Body of pancreas (tissue), 4 donors: ENCODE results near the gene IL24. TPM values are rescaled to one million over a fixed set of nuclear protein-coding genes. Genes with fewer than 3 reads are reported as not detected.
"Not testable (repeated sequence)": the region's sequence is repeated elsewhere in the genome, so short reads cannot be mapped to it uniquely, and the experiment has no call there.

Experiments used
- ATAC-seq: fragments of 150-250 bp; one replicate; pipeline ENCODE4 v1.9.1; 2016
- DNase-seq, 4 donors: peaks; one replicate each; pipeline ENCODE4 v3.0.0-alpha.2; 2019
- H3K27ac ChIP-seq, 4 donors: fragments of 200-600 bp; sonication (generic); 1 replicate in 3 of 4; 2 replicates in 1 of 4; pipeline versions ENCODE4 v1.5.1 to v1.6.1; 2016 to 2019; ENCODE audit warnings: mild to moderate bottlenecking in 1 of 4, mixed read lengths in 1 of 4, moderate library complexity in 1 of 4
- H3K27me3 ChIP-seq, 2 donors: fragments of 200-600 bp; sonication (generic); one replicate each; pipeline ENCODE4 v1.6.0; 2016; ENCODE audit warnings: mild to moderate bottlenecking in 1 of 2
- H3K36me3 ChIP-seq, 2 donors: fragments of 200-600 bp; sonication (generic); replicated peaks in 1 of 2; 2 replicates each; pipeline ENCODE4 v1.5.1; 2016; ENCODE audit warnings: low read depth in 2 of 2; ENCODE audit not compliant: insufficient read depth in 1 of 2
- H3K4me1 ChIP-seq: fragments of 200-600 bp; sonication (generic); one replicate; pipeline ENCODE4 v1.6.0; 2016
- H3K4me3 ChIP-seq, 2 donors: fragments of 200-600 bp; sonication (generic); 1 replicate in 1 of 2; 2 replicates in 1 of 2; pipeline ENCODE4 v1.5.1; 2016 to 2019
- H3K9me3 ChIP-seq, 3 donors: fragments of 200-600 bp; sonication (generic); 1 replicate in 2 of 3; 2 replicates in 1 of 3; pipeline ENCODE4 v1.5.1; 2016
- CTCF ChIP-seq, 7 experiments: fragments of 450-650 bp in 4 of 7; fragments of 200-600 bp in 3 of 7; sonication (generic) in 3 of 7; IDR thresholded peaks; one replicate each; pipeline ENCODE4 v1.5.1; 2016 to 2019; ENCODE audit warnings: antibody characterized with exemption in 7 of 7
- POLR2A ChIP-seq, 3 donors: fragments of 450-650 bp; IDR thresholded peaks; one replicate each; pipeline ENCODE4 v1.6.1; 2016; ENCODE audit warnings: antibody characterized with exemption in 3 of 3, mild to moderate bottlenecking in 2 of 3
- WGBS, 2 donors: methylation state at CpG; one replicate each; pipeline ENCODE4 v1.1.5; 2017; 5-methylcytosine and 5-hydroxymethylcytosine counted together
- intact Hi-C: fragments of 100-400 bp; cut with DNase I; formaldehyde crosslinking; loops from one replicate; pipeline ENCODE4 v1.15.1; 2023
- total RNA-seq, 2 donors: library from RNA; depleted of rRNA; stranded (reverse); fragments of >200 nt; gene quantifications; one replicate each; pipeline ENCODE4 v1.1.0, GENCODE V29; 2016

Gene IL24
- total RNA-seq = not detected

DNA sequence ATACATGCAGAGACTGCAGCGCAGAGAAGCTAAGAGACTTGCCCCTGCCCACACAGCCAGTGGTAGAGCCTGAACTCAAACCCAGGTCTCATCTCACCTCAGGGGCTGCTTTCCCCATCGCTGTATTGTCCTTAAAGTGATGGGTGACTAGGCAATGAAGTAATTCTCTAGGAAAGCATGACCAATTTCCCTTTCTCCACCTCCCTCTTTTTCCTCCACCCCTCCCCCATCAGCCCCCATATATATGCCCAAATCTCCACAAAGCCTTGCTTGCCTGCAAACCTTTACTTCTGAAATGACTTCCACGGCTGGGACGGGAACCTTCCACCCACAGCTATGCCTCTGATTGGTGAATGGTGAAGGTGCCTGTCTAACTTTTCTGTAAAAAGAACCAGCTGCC is at the start of gene IL24:
TSS of gene IL24 (plus strand) at position 269 of the 400 bp plus-strand sequence. CDS start 390 bp downstream, outside the sequence.
- 63 to 77% methylated on average over 4 of the region's 4 CpGs for WGBS, 2 donors
- H3K36me3 ChIP-seq = no peaks in the 10 kb centered on the region
- DNase-seq (no peak), ATAC-seq (no peak)
- no peak within 1 kb of the TSS for H3K27ac ChIP-seq
- no peaks in the 10 kb centered on the region for H3K27me3 ChIP-seq
- H3K9me3 ChIP-seq = no peaks in the 10 kb centered on the region
- intact Hi-C loops = no loop called here
- peaks cover 10% of the 10 kb centered on the region for H3K4me1 ChIP-seq
- no peak for TF ChIP-seq POLR2A (IDR thresholded peaks at IDR 0.05)
- no peak for TF ChIP-seq CTCF (IDR thresholded peaks at IDR 0.05)
- H3K4me3 ChIP-seq = no peak within 1 kb of the TSS

GRCh38 chr1:206847946-206848345 is 49.3 kb upstream of the IL24 start:
- TF ChIP-seq POLR2A (IDR thresholded peaks at IDR 0.05) (no peak), CTCF (IDR thresholded peaks at IDR 0.05) (no peak)
- intact Hi-C loops = no loop called here
- Histone ChIP-seq H3K27me3 (no peaks in the 10 kb centered on the region), H3K36me3 (no peaks in the 10 kb centered on the region), H3K4me1 (peaks cover 26% of the 10 kb centered on the region), H3K9me3 (no peaks in the 10 kb centered on the region), H3K4me3 (no peak overlapping the region), H3K27ac (peak overlapping the region; percentile 2 to 55 (median 38))
- 77 to 89% methylated on average over 1 of the region's 1 CpG for WGBS, 2 donors
- no peak for ATAC-seq
- DNase-seq = no peak

- Histone ChIP-seq H3K9me3 (no peaks in the 10 kb centered on the region), H3K36me3 (no peaks in the 10 kb centered on the region), H3K27me3 (no peaks in the 10 kb centered on the region), H3K4me1 (peaks cover 14% of the 10 kb centered on the region), H3K27ac (no peak overlapping the region), H3K4me3 (no peak overlapping the region)
- TF ChIP-seq POLR2A (IDR thresholded peaks at IDR 0.05) = no peak
- TF ChIP-seq CTCF (IDR thresholded peaks at IDR 0.05) = no peak
- ATAC-seq (no peak), DNase-seq (no peak)
- intact Hi-C loops = no loop called here
- 71 to 74% methylated on average over 2 of the region's 2 CpGs for WGBS, 2 donors
These were observed 46.8 kb upstream of the IL24 start for GRCh38 chr1:206850401-206850800.

- H3K27ac ChIP-seq = no peak overlapping the region
- DNase-seq (no peak), ATAC-seq (no peak)
- peaks cover 14% of the 10 kb centered on the region for H3K4me1 ChIP-seq
- no peak for TF ChIP-seq CTCF (IDR thresholded peaks at IDR 0.05)
- no peak for TF ChIP-seq POLR2A (IDR thresholded peaks at IDR 0.05)
- no peaks in the 10 kb centered on the region for H3K36me3 ChIP-seq
- intact Hi-C loops = no loop called here
- WGBS, 2 donors = 65 to 70% methylated on average over 5 of the region's 5 CpGs
- no peaks in the 10 kb centered on the region for H3K27me3 ChIP-seq
- H3K9me3 ChIP-seq = no peaks in the 10 kb centered on the region
- no peak overlapping the region for H3K4me3 ChIP-seq
These were observed 45.8 kb upstream of the IL24 start for GRCh38 chr1:206851341-206852010.

GRCh38 chr1:206852662-206853061 is 44.6 kb upstream of the IL24 start:
- intact Hi-C loops, H3K9me3 ChIP-seq, H3K27me3 ChIP-seq, H3K4me3 ChIP-seq, H3K27ac ChIP-seq, H3K4me1 ChIP-seq, DNase-seq, ATAC-seq, H3K36me3 ChIP-seq: not testable (repeated sequence)
- WGBS, 2 donors = 96 to 98% methylated on average over 2 of the region's 2 CpGs

DNA sequence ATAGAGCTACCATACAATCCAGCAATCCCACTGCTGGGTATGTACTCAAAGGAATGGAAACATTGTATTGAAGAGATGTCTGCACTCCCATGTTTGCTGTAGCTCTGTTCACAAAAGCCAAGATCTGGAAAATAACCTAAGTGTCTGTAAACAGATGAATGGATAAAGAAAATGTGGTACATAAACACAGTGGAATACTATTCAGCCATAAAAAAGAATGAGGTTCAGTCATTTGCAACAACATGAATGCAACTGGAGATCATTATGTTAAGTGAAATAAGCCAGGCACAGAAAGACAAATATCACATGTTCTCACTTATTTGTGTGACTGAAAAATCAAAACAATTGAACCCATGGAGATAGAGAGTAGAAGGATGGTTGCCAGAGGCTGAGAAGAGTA is 43.5 kb upstream of the IL24 start:
- H3K27me3 ChIP-seq, H3K4me3 ChIP-seq, intact Hi-C loops: not testable (repeated sequence)

More for the DNA sequence above, 43.5 kb upstream of the IL24 start:
- not testable (repeated sequence) for DNase-seq, H3K9me3 ChIP-seq, H3K36me3 ChIP-seq, H3K27ac ChIP-seq, H3K4me1 ChIP-seq, ATAC-seq
